IMR-90 (cell line): ENCODE results near the gene PTGES3. TPM values are rescaled to one million over a fixed set of nuclear protein-coding genes. Genes with fewer than 3 reads are reported as not detected.

Experiments used
- ATAC-seq: fragments of 200-7000 bp; cut with Tn5 transposase; 2 replicates; pipeline ENCODE4 v1.9.1; 2020; ENCODE audit warnings: low read depth, mild to moderate bottlenecking, moderate library complexity
- BruUV-seq: library from RNA; stranded (reverse); fragments of 400-500 nt; replicated peaks from 2 replicates; lab custom pipeline; 2021; lab: Mats Ljungman, UMichigan
- CTCF ChIA-PET: fragments of 300-600 bp; formaldehyde crosslinking; extraction: SDS; loops from one replicate; lab custom pipeline; 2021; ENCODE audit warnings: antibody characterized with exemption; lab: Yijun Ruan, JAX
- POLR2A ChIA-PET: fragments of 300-600 bp; sonication (Branson Sonifier 250); formaldehyde crosslinking; loops from one replicate; lab custom pipeline; 2022; ENCODE audit warnings: antibody characterized with exemption; ENCODE audit not compliant: unreplicated experiment; lab: Charles Lee
- DNase-seq: peaks from one replicate; pipeline ENCODE4 v3.0.0; 2013
- H2AFZ ChIP-seq: replicated peaks from 2 replicates; pipeline ENCODE3; 2013; ENCODE audit warnings: low read length, mild to moderate bottlenecking; ENCODE audit not compliant: poor library complexity
- H2AK5ac ChIP-seq: 2 replicates; pipeline ENCODE4 v1.6.1; 2013; ENCODE audit warnings: low read depth, low read length, inconsistent platforms
- H2AK9ac ChIP-seq: replicated peaks from 2 replicates; pipeline ENCODE3; 2013; ENCODE audit warnings: mild to moderate bottlenecking, low read depth, low read length, moderate library complexity; ENCODE audit not compliant: poor library complexity
- H2BK120ac ChIP-seq: 2 replicates; pipeline ENCODE4 v1.6.1; 2013; ENCODE audit warnings: low read depth, low read length, inconsistent platforms
- H2BK15ac ChIP-seq: 3 replicates; pipeline ENCODE4 v1.6.1; 2013; ENCODE audit warnings: low read depth, low read length, inconsistent platforms
- H2BK20ac ChIP-seq: 2 replicates; pipeline ENCODE4 v1.6.1; 2013; ENCODE audit warnings: low read depth, mild to moderate bottlenecking, inconsistent platforms, low read length, moderate library complexity
- H2BK5ac ChIP-seq: 2 replicates; pipeline ENCODE4 v1.6.1; 2013; ENCODE audit warnings: mild to moderate bottlenecking, low read depth, low read length, inconsistent platforms; ENCODE audit not compliant: poor library complexity, severe bottlenecking
- H3K14ac ChIP-seq: replicated peaks from 2 replicates; pipeline ENCODE4 v1.6.1; 2013; ENCODE audit warnings: low read depth, low read length, inconsistent platforms
- H3K18ac ChIP-seq: 2 replicates; pipeline ENCODE4 v1.6.1; 2013; ENCODE audit warnings: low read depth, low read length, control low read depth
- H3K23ac ChIP-seq: 2 replicates; pipeline ENCODE4 v1.6.1; 2013; ENCODE audit warnings: low read depth, low read length, inconsistent platforms
- H3K27ac ChIP-seq: 2 replicates; pipeline ENCODE4 v1.5.1; 2013; ENCODE audit warnings: mild to moderate bottlenecking, control low read depth, low read length; ENCODE audit not compliant: insufficient read depth
- H3K27me3 ChIP-seq: 2 replicates; pipeline ENCODE4 v1.6.1; 2013; ENCODE audit warnings: low read length; ENCODE audit not compliant: control insufficient read depth, insufficient read depth
- H3K36me3 ChIP-seq: 2 replicates; pipeline ENCODE4 v1.6.1; 2013; ENCODE audit warnings: low read length, mixed read lengths; ENCODE audit not compliant: control insufficient read depth, insufficient read depth
- H3K4ac ChIP-seq: 2 replicates; pipeline ENCODE4 v1.6.1; 2013; ENCODE audit warnings: low read depth, low read length, inconsistent platforms
- H3K4me1 ChIP-seq: 2 replicates; pipeline ENCODE4 v1.6.1; 2013; ENCODE audit warnings: low read length, mixed read lengths; ENCODE audit not compliant: control insufficient read depth, insufficient read depth
- H3K4me2 ChIP-seq: 2 replicates; pipeline ENCODE4 v1.6.1; 2013; ENCODE audit warnings: low read depth, mild to moderate bottlenecking, control low read depth, low read length, moderate library complexity
- H3K4me3 ChIP-seq: 2 replicates; pipeline ENCODE4 v1.5.1; 2013; ENCODE audit warnings: low read depth, mild to moderate bottlenecking, control low read depth, low read length, moderate library complexity; ENCODE audit not compliant: insufficient read depth
- H3K56ac ChIP-seq: 2 replicates; pipeline ENCODE4 v1.6.1; 2013; ENCODE audit warnings: low read length, inconsistent platforms; ENCODE audit not compliant: insufficient read depth; ENCODE audit errors: extremely low read depth
- H3K79me1 ChIP-seq, 2 experiments: 2 replicates each; pipeline ENCODE4 v1.6.1; 2013; ENCODE audit warnings: low read length in 2 of 2, inconsistent platforms in 1 of 2, low read depth in 1 of 2
- H3K9ac ChIP-seq: 2 replicates; pipeline ENCODE4 v1.6.1; 2013; ENCODE audit warnings: low read depth, low read length, control low read depth
- H3K9me1 ChIP-seq: 2 replicates; pipeline ENCODE4 v1.6.1; 2013; ENCODE audit warnings: low read length, inconsistent platforms; ENCODE audit not compliant: insufficient read depth
- H3K9me3 ChIP-seq: 2 replicates; pipeline ENCODE4 v1.6.1; 2013; ENCODE audit warnings: low read length; ENCODE audit not compliant: control insufficient read depth, insufficient read depth
- H4K20me1 ChIP-seq: 2 replicates; pipeline ENCODE4 v1.6.1; 2013; ENCODE audit warnings: low read length, inconsistent platforms; ENCODE audit not compliant: insufficient read depth
- H4K5ac ChIP-seq: 2 replicates; pipeline ENCODE4 v1.6.1; 2013; ENCODE audit warnings: mild to moderate bottlenecking, low read depth, low read length, control low read depth
- H4K8ac ChIP-seq, 2 experiments: 2 replicates each; pipeline ENCODE4 v1.6.1; 2013; ENCODE audit warnings: low read depth in 2 of 2, low read length in 2 of 2, control low read depth in 1 of 2, inconsistent platforms in 1 of 2
- H4K91ac ChIP-seq: 2 replicates; pipeline ENCODE4 v1.6.1; 2013; ENCODE audit warnings: low read depth, low read length, inconsistent platforms; ENCODE audit not compliant: insufficient read depth
- BHLHE40 ChIP-seq: fragments of 150-350 bp; IDR thresholded peaks from 2 replicates; pipeline ENCODE4 v1.6.1; 2016; ENCODE audit warnings: mild to moderate bottlenecking, low read depth, low read length
- CEBPB ChIP-seq: IDR thresholded peaks from 2 replicates; pipeline ENCODE4 v1.6.1; 2012; ENCODE audit warnings: low read depth, low read length, improper control_type of control experiment
- CHD1 ChIP-seq: IDR thresholded peaks from 2 replicates; pipeline ENCODE4 v1.6.1; 2012; ENCODE audit warnings: low read depth, low read length, improper control_type of control experiment
- FOS ChIP-seq: fragments of 150-350 bp; IDR thresholded peaks from 2 replicates; pipeline ENCODE4 v1.6.1; 2016; ENCODE audit warnings: low read depth, low read length
- MAFK ChIP-seq: IDR thresholded peaks from 2 replicates; pipeline ENCODE4 v1.6.1; 2012; ENCODE audit warnings: low read depth, low read length, improper control_type of control experiment
- MAZ ChIP-seq: IDR thresholded peaks from 2 replicates; pipeline ENCODE4 v1.6.1; 2012; ENCODE audit warnings: low read depth, mild to moderate bottlenecking, low read length, improper control_type of control experiment, moderate library complexity, borderline replicate concordance
- MXI1 ChIP-seq: IDR thresholded peaks from 2 replicates; pipeline ENCODE4 v1.6.1; 2012; ENCODE audit warnings: low read depth, mild to moderate bottlenecking, low read length, moderate library complexity, borderline replicate concordance
- NFE2L2 ChIP-seq: fragments of 150-350 bp; IDR thresholded peaks from 2 replicates; pipeline ENCODE4 v1.6.1; 2016; ENCODE audit warnings: low read depth, mild to moderate bottlenecking, low read length
- POLR2A ChIP-seq: IDR thresholded peaks from 2 replicates; pipeline ENCODE4 v1.6.1; 2012; ENCODE audit warnings: mild to moderate bottlenecking, low read depth, low read length
- RAD21 ChIP-seq: IDR thresholded peaks from 2 replicates; pipeline ENCODE4 v1.6.1; 2012; ENCODE audit warnings: low read length, improper control_type of control experiment
- RCOR1 ChIP-seq: IDR thresholded peaks from 2 replicates; pipeline ENCODE4 v1.6.1; 2012; ENCODE audit warnings: mild to moderate bottlenecking, low read length, improper control_type of control experiment; ENCODE audit not compliant: insufficient replicate concordance
- RFX5 ChIP-seq: IDR thresholded peaks from 2 replicates; pipeline ENCODE4 v1.8.0; 2012; ENCODE audit warnings: low read depth, mild to moderate bottlenecking, low read length, moderate library complexity
- SMC3 ChIP-seq: fragments of 150-350 bp; IDR thresholded peaks from 2 replicates; pipeline ENCODE4 v1.6.1; 2016; ENCODE audit warnings: low read depth, mild to moderate bottlenecking, antibody characterized with exemption, low read length, moderate library complexity
- WGBS, 2 experiments: methylation state at CpG; one replicate each; pipeline versions ENCODE4 v1.1.5 to v1.1.7; 2013; ENCODE audit warnings: missing lambda C conversion rate in 2 of 2; ENCODE audit not compliant: insufficient read length in 1 of 2; ENCODE audit errors: extremely low coverage in 2 of 2; 5-methylcytosine and 5-hydroxymethylcytosine counted together
- dilution Hi-C: fragments of 300-500 bp; cut with HindIII; formaldehyde crosslinking; loops from one replicate; pipeline ENCODE4 v1.14.3; 2018; ENCODE audit warnings: low sequenced_read_pairs; ENCODE audit not compliant: unreplicated experiment
- in situ Hi-C: fragments of 300-500 bp; cut with MboI; formaldehyde crosslinking; loops from 3 replicates; pipeline ENCODE4 v1.14.3; 2019; ENCODE audit warnings: low sequenced_read_pairs, inconsistent platforms, mixed read lengths
- intact Hi-C: fragments of 100-400 bp; cut with micrococcal nuclease; formaldehyde crosslinking; loops from 2 replicates; pipeline ENCODE4 v1.10.0; 2022
- polyA plus RNA-seq, 3 experiments: library from polyadenylated mRNA; depleted of rRNA; stranded (reverse); fragments of >200 nt; gene quantifications; 2 replicates each; pipeline ENCODE4 v1.2.3, GENCODE V29; 2012; ENCODE audit warnings: low replicate concordance in 1 of 3
- total RNA-seq: library from RNA; depleted of rRNA; stranded (reverse); fragments of >200 nt; gene quantifications from 2 replicates; pipeline ENCODE4 v1.2.3, GENCODE V29; 2012
- TF ChIP-seq, protein P1 (sequence below): conservative IDR thresholded peaks from 2 replicates; pipeline ENCODE4 v1.5.1; 2012; ENCODE audit warnings: mild to moderate bottlenecking, low read depth, low read length, improper control_type of control experiment
- TF ChIP-seq, protein P2 (sequence below): fragments of 150-350 bp; IDR thresholded peaks from 2 replicates; pipeline ENCODE4 v1.6.1; 2017; ENCODE audit warnings: mild to moderate bottlenecking, antibody characterized with exemption, low read length, low read depth

Gene PTGES3
- total and polyA plus RNA-seq, 2 of the 4 experiments (the other 2 are of a cell fraction), result 42.7 to 73.2 TPM

DNA sequence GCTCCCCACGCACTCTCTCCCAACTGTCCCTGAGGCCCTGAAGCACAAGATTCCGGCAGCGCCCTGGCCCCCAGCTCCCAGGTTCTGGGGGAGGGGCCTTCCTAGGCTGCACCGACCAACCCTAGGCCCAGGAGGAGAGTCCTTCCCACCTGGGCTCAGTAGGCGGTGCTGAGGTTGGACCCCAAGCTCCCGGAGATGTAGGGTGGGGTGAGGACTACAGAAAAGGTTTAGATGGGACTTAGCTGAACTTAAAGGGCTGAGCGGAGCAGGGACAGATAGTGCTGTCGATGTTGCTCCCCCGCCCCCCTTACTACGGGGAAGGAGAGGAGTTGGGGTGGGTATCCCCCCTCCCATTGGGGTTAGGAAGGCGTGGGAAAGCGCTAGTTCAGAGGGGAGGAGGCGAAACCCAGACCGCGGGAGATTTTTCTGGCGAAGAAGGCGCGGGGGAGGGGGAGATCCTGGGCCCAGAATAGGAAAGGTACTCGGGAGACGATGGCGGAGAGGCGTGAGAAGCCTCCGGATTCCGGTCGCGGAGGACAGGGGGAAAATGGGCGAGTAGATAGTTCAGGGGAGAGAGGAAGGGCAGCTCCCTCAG is 53.7 kb downstream of the PTGES3 start:
- Histone ChIP-seq H3K9ac (peak overlapping the region; percentile 65), H3K4me1 (peaks cover 14% of the 10 kb centered on the region), H4K5ac (no peak overlapping the region; the same call in 1 of the 2 replicates), H3K4ac (peak overlapping the region; percentile 54), H2AK9ac (peak overlapping the region; percentile 100), H3K27ac (peak overlapping the region; percentile 36), H3K36me3 (peaks cover 14% of the 10 kb centered on the region), H4K20me1 (peaks cover 51% of the 10 kb centered on the region), H3K18ac (no peak overlapping the region), H2AFZ (peak overlapping the region; percentile 96), H4K91ac (no peak overlapping the region), H3K4me3 (peak overlapping the region; percentile 69), H3K27me3 (no peaks in the 10 kb centered on the region), H3K9me3 (no peaks in the 10 kb centered on the region), H3K14ac (peak overlapping the region; percentile 2; the same call in 1 of the 2 replicates), H3K23ac (peak overlapping the region; percentile 19), H2AK5ac (peak overlapping the region; percentile 22), H3K4me2 (peak overlapping the region; percentile 93), H3K79me1 (peaks cover 16 to 56% of the 10 kb centered on the region in 2 experiments; a peak in 3 of 4 replicates), H3K9me1 (peaks cover 19% of the 10 kb centered on the region), H2BK20ac (no peak overlapping the region), H2BK5ac (peak overlapping the region; percentile 5), H2BK120ac (no peak overlapping the region), H4K8ac (no peak overlapping the region; a peak in 1 of 4 replicates), H3K56ac (no peak overlapping the region), H2BK15ac (no peak overlapping the region)
- dilution Hi-C loops, result no loop called here
- intact Hi-C loops, result no loop called here
- in situ Hi-C loops, result loop anchor here (10.0 kb wide), 1 partner anchor 370 kb away; the partner anchor contains the start of gene ZBTB39
- DNase-seq, result no peak
- WGBS, 2 experiments, result 0% methylated on average over 6 of the region's 27 CpGs; no CpG with 5 or more reads in 1 of the 2 experiments
- CTCF ChIA-PET, result interaction anchor here (0.8 kb wide), 1 partner anchor 13 kb away, joined by 3 read pairs; no protein-coding TSS in a partner anchor
- POLR2A ChIA-PET, result interaction anchor here (1.0 to 1.1 kb wide), 2 partner anchors 54 to 91 kb away, joined by 3 to 4 read pairs; partner anchors contain the start of gene PTGES3
- ATAC-seq, result no peak
- no TSS peak for BruUV-seq
- TF ChIP-seq, protein P1, sequence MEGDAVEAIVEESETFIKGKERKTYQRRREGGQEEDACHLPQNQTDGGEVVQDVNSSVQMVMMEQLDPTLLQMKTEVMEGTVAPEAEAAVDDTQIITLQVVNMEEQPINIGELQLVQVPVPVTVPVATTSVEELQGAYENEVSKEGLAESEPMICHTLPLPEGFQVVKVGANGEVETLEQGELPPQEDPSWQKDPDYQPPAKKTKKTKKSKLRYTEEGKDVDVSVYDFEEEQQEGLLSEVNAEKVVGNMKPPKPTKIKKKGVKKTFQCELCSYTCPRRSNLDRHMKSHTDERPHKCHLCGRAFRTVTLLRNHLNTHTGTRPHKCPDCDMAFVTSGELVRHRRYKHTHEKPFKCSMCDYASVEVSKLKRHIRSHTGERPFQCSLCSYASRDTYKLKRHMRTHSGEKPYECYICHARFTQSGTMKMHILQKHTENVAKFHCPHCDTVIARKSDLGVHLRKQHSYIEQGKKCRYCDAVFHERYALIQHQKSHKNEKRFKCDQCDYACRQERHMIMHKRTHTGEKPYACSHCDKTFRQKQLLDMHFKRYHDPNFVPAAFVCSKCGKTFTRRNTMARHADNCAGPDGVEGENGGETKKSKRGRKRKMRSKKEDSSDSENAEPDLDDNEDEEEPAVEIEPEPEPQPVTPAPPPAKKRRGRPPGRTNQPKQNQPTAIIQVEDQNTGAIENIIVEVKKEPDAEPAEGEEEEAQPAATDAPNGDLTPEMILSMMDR, result no peak
- no peak for TF ChIP-seq NFE2L2
- no peak for TF ChIP-seq CEBPB
- TF ChIP-seq POLR2A, result no peak
- no peak for TF ChIP-seq MAZ
- no peak for TF ChIP-seq FOS
- no peak for TF ChIP-seq RCOR1
- TF ChIP-seq MXI1, result no peak
- no peak for TF ChIP-seq CHD1
- TF ChIP-seq BHLHE40, result no peak
- no peak for TF ChIP-seq RAD21
- no peak for TF ChIP-seq RFX5
- no peak for TF ChIP-seq MAFK
- TF ChIP-seq, protein P2, sequence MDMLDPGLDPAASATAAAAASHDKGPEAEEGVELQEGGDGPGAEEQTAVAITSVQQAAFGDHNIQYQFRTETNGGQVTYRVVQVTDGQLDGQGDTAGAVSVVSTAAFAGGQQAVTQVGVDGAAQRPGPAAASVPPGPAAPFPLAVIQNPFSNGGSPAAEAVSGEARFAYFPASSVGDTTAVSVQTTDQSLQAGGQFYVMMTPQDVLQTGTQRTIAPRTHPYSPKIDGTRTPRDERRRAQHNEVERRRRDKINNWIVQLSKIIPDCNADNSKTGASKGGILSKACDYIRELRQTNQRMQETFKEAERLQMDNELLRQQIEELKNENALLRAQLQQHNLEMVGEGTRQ, result no peak
- no peak for TF ChIP-seq SMC3
